Activated T-helper 2 cell treated with anti-CD3 and anti-CD28 coated beads, Interferon-gamma antibody, Interleukin-2, Interleukin-4, amounts not matched to agents 10 μg/mL and 5 μg/mL and 100 μg/mL, durations not matched to agents 14 hours and 24 hours and 36 hours (primary cell): ENCODE results near the gene UQCR10. TPM values are rescaled to one million over a fixed set of nuclear protein-coding genes. Genes with fewer than 3 reads are reported as not detected.
A peak's percentile ranks its signal among the peaks of the same experiment; 100 is the strongest.

Experiments used
- DNase-seq: peaks from one replicate; pipeline ENCODE4 v3.0.0; 2021; ENCODE audit warnings: low spot score
- H3K27ac Mint-ChIP-seq: one replicate; pipeline ENCODE4 v1.8.0; 2021; ENCODE audit warnings: mixed read lengths
- H3K27me3 Mint-ChIP-seq: one replicate; pipeline ENCODE4 v1.8.0; 2021; ENCODE audit warnings: low read depth, mixed read lengths
- H3K36me3 Mint-ChIP-seq: one replicate; pipeline ENCODE4 v1.8.0; 2021; ENCODE audit warnings: low read depth, mixed read lengths
- H3K4me1 Mint-ChIP-seq: one replicate; pipeline ENCODE4 v1.8.0; 2021; ENCODE audit warnings: low read depth, mixed read lengths
- H3K4me3 Mint-ChIP-seq: one replicate; pipeline ENCODE4 v1.8.0; 2021; ENCODE audit warnings: low read depth, mild to moderate bottlenecking, moderate library complexity, mixed read lengths
- H3K9me3 Mint-ChIP-seq: one replicate; pipeline ENCODE4 v1.8.0; 2021; ENCODE audit warnings: mixed read lengths
- intact Hi-C: fragments of 100-400 bp; cut with micrococcal nuclease; formaldehyde crosslinking; loops from one replicate; pipeline ENCODE4 v1.15.1; 2023
- total RNA-seq: library from RNA; stranded (reverse); gene quantifications from 2 replicates; pipeline ENCODE4 v1.2.3, GENCODE V29; 2022

Gene UQCR10
- total RNA-seq, 1 donor from 2014 or later: 92.4 TPM

GRCh38 chr22:29817724-29818123 is 50.6 kb downstream of the UQCR10 start:
- H3K9me3 Mint-ChIP-seq: no peaks in the 10 kb centered on the region
- peaks cover 78% of the 10 kb centered on the region for H3K36me3 Mint-ChIP-seq
- H3K27ac Mint-ChIP-seq: no peak overlapping the region

GRCh38 chr22:29819501-29819900 is 52.3 kb downstream of the UQCR10 start:
- H3K4me3 Mint-ChIP-seq: no peak overlapping the region
- no peaks in the 10 kb centered on the region for H3K27me3 Mint-ChIP-seq
- no peak for DNase-seq
- H3K36me3 Mint-ChIP-seq: peaks cover 68% of the 10 kb centered on the region
- peak overlapping the region; percentile 14 for H3K27ac Mint-ChIP-seq
- H3K4me1 Mint-ChIP-seq: peaks cover 16% of the 10 kb centered on the region
- no peaks in the 10 kb centered on the region for H3K9me3 Mint-ChIP-seq
- intact Hi-C loops: no loop called here

More at GRCh38 chr22:29817724-29818123, 50.6 kb downstream of the UQCR10 start:
- Mint-ChIP-seq H3K27me3 (no peaks in the 10 kb centered on the region), H3K4me3 (no peak overlapping the region), H3K4me1 (peaks cover 16% of the 10 kb centered on the region)
- DNase-seq: no peak
- intact Hi-C loops: no loop called here

Other genes starting within 250 kb of the UQCR10 start
- gene THOC5, start 213.6 kb upstream of the UQCR10 start, total RNA-seq: 50.5 and 52.7 TPM in 2 replicates
- gene NIPSNAP1, start 186.3 kb upstream of the UQCR10 start, total RNA-seq: 54.9 and 56.6 TPM in 2 replicates
- gene NF2, start 163.7 kb upstream of the UQCR10 start, total RNA-seq: 57.1 and 57.7 TPM in 2 replicates
- gene CABP7, start 47.4 kb upstream of the UQCR10 start, total RNA-seq: 0.05 TPM in 1 of 2 replicates, not detected in the other
- gene ZMAT5, start 362 bp upstream of the UQCR10 start, total RNA-seq: 26.0 and 26.9 TPM in 2 replicates
- 69.8 and 74.9 TPM in 2 replicates for gene ASCC2, start 70.9 kb downstream of the UQCR10 start, total RNA-seq
- gene MTMR3, start 115.8 kb downstream of the UQCR10 start, total RNA-seq: 22.1 and 24.7 TPM in 2 replicates